ENCODE measurements around the gene WDR77.

- no peak for TF ChIP-seq CTCF (IDR thresholded peaks at IDR 0.05)
- no peak for TF ChIP-seq EZH2 (IDR thresholded peaks at IDR 0.05; ENCODE audit: borderline replicate concordance, insufficient read depth, low read depth, low read length, poor library complexity, severe bottlenecking)
Observed at GRCh38 chr1:111465754-111466153, 16.7 kb upstream of the WDR77 start.
